Left colon (tissue), 2 donors: ENCODE results near the gene PRDM11. TPM values are rescaled to one million over a fixed set of nuclear protein-coding genes. Genes with fewer than 3 reads are reported as not detected.

Experiments used
- ATAC-seq: fragments of 200-7000 bp; cut with Tn5 transposase; one replicate; pipeline ENCODE4 v1.9.1; 2020; ENCODE audit warnings: mild to moderate bottlenecking, moderate library complexity
- DNase-seq, 2 donors: peaks; one replicate each; pipeline ENCODE4 v3.0.0-alpha.2; 2020
- intact Hi-C, 2 donors: fragments of 100-400 bp; cut with DNase I in 1 of 2; cut with micrococcal nuclease in 1 of 2; formaldehyde crosslinking; loops; one replicate each; pipeline versions ENCODE4 v1.11.2 to v1.14.0; 2022; cut with DNase I, micrococcal nuclease
- long read RNA-seq: library from polyadenylated mRNA; unstranded; transcript quantifications from one replicate; pipeline ENCODE4 v2.0.0, GENCODE V29; 2021
- total RNA-seq, 2 donors: library from RNA; stranded (reverse); fragmentation: NEBNext Ultra II Directional; extraction: Animal tissue kit (Norgen Biotek cat#: 25700); gene quantifications; one replicate each; pipeline ENCODE4 v1.2.1, GENCODE V29; 2021
- donor health status: DM: no; HTN: no; CAD: no.
- donor health status: DM: yes; HTN: yes; CAD: no.

Gene PRDM11
- 1 to 10 TPM; 6.6 to 9.7 TPM for total RNA-seq
- long read RNA-seq, partial matches to known transcripts: 0 of 2 reads
- long read RNA-seq, other reads (novel, unspliced or antisense): 2 of 2 reads

DNA sequence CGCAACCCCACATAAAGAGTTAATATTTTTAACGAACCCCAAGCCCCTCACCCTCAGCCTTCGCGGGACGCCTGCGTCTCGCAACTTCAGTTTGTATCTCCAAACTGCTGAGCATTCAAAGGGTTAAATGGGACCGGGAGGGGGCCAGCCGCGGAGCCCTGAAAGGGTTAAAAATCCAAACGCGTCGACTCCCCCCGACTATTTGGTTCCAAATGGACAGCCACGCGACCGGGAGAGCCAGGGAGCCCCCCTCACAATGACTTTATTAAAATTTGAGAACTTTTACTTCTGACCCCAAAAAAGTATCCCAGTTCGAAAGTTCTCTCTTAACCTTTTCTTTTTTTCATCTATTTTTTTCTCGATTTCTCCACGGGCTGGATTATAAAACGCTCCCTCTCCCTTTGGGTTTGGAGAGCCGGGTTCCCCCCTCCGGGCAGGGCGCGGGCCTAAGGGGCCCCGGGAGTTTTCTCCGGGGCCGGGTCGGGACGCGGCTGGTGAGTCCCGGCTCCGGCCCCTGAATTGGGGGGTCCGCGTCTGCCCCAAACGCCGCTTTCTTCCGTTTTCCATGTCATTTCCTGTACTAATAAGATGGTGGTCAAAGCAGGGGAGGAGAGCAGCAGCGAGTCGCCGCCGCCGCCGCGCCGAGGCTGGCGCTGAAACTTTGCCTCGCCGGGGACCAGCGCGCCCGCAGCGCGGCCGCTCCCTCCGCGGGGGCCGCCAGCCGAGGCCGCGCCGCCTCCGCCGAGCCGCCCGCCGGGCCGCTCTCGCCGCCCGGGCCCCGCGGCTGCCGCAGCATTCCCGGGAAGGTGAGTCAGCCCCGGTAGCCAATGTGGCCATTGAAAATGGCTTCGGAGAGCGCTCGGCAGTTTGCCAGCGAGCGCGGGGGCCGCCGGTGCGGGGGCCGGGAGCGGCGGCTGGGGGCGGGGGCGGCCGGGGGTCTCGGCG is at the start of gene PRDM11:
Gene PRDM11 (plus strand): TSS at position 568 of the 945 bp plus-strand sequence. CDS start 35,128 bp downstream, outside the sequence.
- DNase-seq (peak; percentile 53 to 63), ATAC-seq (peak; percentile 18)
- intact Hi-C loops: no loop called here

DNA sequence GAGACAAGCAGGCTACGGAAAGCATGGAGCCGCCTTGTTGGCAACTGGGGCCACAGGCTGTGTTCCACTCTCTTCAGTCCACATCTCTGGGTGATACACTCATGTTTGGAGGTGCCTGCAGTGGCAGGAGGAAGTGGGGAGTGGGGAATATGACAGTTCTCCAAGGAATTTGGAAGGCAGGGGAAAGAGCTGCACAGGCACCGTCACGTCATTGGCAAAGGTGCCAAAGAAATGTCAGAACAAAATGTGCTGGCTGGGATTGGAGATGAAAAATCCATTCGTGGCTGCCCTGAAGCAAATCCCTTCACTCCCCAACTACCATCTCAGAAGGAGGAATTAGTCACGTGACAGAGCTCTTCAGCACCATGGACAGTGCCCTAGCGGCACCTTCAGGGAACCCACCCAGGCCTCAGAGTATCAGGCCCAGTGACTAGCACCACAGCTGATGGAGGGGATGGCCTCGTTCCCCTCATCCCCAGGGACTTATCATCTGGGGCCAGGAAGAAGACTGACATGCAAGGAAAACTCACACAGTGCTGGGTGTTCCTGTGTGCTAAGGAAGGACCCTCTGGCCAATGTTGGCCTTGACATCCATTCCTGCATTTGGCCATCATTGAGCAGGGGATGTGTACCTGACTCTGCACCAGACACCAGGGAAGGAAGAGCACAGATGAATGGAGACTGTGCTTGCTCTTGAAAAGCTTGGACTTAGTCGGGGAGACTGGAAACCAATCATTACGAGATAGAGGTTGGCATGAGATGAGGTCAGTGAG is 48.5 kb upstream of the PRDM11 start:
- intact Hi-C loops: no loop called here
- DNase-seq: peak in 1 of 2 donors; percentile 57
- peak; percentile 38 for ATAC-seq

DNA sequence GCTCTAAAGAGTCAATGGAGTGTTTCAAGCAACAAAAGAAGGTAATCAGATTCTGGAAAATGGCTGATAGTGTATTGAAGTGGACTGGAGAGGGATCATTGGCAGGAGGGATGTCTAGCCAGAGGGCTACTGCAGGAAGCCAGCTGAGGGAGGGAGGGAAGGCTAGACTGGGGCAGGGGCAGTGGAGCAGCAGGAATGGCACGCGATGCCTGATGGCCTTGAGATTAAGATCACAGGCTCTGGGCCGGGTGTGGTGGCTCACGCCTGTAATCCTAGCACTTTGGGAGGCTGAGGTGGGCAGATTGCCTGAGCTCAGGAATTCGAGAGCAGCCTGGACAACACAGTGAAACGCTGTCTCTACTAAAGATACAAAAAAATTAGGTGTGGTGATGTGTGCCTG is 47.5 kb upstream of the PRDM11 start:
- DNase-seq (no peak), ATAC-seq (no peak)
- intact Hi-C loops: no loop called here

- ATAC-seq: peak; percentile 28
- intact Hi-C loops: loop anchor here (5.0 kb wide), 1 partner anchor 163 kb away; no protein-coding TSS in a partner anchor
- DNase-seq: no peak
Observed at GRCh38 chr11:45100339-45100738, 46.1 kb upstream of the PRDM11 start.

DNA sequence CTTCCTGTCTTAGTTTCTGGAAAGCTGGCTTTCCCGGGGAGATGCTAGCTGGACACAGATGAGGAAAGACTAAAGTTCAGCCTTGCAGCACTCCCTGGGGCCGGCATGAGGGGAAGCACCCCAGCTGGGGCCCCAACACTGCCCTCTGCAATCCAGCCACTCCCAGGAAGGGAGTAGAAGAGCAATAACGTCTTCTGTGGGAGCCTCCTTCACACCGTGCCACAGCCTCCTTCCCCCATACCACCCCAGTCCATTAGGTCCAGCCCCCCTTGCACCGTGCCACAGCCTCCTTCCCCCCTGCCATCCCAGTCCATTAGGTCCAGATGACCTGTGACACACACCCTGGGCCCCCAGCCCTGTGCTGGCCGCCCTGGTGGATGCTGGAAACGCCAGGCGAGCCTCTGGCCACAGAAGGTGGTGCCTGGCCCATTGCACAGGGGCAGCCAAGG is 44.1 kb upstream of the PRDM11 start:
- ATAC-seq (peak; percentile 17), DNase-seq (no peak)
- intact Hi-C loops: loop anchor here (5.0 kb wide), 1 partner anchor 165 kb away; no protein-coding TSS in a partner anchor

- DNase-seq (peak in 1 of 2 donors; percentile 57), ATAC-seq (peak; percentile 67)
- intact Hi-C loops: loop anchor here (5.0 kb wide), 1 partner anchor 166 kb away; no protein-coding TSS in a partner anchor
Observed at GRCh38 chr11:45102810-45103621, 43.4 kb upstream of the PRDM11 start.

DNA sequence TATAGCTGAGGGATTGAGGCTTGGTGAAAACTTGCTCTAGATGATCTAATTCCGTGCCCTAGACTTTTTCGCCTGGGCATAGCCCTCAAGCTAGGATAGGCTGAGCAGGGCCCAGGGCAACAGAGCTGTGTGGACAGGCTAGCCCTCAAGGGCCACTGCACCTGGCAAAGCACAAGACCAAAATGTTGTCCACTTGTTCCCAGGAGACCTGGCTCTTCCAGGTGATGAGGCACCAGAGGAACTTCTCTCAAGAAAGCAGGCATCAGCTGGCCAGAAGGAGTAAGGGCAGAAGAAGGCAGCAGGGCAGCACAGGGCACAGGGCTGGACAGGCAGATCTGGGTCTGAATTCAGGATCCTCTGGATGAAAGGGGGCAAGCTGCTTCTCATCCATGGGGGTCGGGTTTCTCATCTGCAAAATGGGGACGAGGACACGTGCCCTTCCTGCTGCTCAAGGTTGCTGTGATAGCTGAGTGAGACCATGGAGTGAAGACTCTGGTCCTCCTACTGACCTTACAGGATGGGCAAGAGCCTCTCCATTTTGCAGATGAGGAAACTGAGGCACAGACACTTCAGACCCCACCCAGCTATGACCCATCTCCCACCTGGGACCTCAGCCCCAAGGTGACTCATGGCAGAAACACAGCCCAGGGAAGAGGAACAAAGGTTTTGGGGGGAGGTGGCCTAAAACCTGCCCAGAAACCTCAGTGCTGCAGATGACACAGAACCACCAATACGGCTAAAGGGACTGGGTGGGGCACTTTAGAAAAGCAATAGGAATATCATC is 42.2 kb upstream of the PRDM11 start:
- intact Hi-C loops: loop anchor here (5.0 kb wide), 1 partner anchor 167 kb away; no protein-coding TSS in a partner anchor
- DNase-seq (no peak), ATAC-seq (no peak)

DNA sequence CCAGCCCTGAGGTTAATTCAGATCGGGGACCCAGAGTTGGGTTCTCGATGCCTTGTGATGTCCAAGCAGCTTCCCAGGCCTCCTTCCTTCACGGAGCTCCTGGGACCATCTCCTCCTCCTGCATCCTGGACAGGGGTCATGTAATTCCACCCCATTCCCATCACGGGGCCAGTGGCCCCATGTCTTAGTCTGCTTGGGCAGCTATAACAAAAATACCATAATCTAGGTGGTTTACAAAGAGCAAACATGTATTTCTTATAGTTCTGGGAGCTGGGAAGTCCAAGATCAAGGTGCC is 41.7 kb upstream of the PRDM11 start:
- DNase-seq (no peak), ATAC-seq (no peak)
- intact Hi-C loops: loop anchor here (5.0 kb wide), 1 partner anchor 167 kb away; no protein-coding TSS in a partner anchor

DNA sequence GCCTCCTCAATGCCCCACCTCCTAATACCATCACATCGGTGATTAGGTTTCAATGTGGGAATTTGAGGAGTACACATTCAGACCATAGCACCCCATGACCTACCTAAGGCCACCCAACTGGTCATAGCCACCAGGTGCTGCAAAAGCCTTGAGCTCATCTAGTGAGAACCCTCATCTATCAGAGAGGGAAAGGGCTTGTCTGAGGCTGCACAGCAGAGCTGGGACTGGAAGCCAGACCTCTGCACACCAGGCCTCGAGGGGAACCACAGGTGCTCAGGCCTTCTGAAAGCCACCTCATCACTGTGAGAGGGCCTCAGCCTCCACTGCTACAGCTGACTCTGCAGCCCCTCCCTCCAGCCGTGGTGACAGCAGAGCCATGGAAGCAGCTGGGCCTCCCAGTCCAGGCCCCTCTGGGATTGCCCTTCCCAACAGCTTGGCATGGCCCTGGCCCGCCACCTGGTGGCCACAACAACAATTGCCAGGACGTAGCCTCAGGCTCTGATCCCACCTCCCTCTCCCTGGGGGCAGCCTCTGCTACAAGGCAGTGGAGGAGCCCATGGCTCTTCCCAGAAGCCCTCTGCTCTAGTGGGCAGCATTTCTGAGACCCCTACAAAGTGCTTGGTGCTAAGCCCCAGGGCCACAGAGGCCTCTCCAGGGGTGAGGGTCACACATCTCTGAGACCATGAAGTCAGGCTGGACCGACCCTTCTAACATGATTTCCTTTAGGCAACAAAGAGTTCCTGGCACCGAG is 41.0 kb upstream of the PRDM11 start:
- intact Hi-C loops: no loop called here
- ATAC-seq (peak; percentile 79), DNase-seq (peak; percentile 53 to 72)

DNA sequence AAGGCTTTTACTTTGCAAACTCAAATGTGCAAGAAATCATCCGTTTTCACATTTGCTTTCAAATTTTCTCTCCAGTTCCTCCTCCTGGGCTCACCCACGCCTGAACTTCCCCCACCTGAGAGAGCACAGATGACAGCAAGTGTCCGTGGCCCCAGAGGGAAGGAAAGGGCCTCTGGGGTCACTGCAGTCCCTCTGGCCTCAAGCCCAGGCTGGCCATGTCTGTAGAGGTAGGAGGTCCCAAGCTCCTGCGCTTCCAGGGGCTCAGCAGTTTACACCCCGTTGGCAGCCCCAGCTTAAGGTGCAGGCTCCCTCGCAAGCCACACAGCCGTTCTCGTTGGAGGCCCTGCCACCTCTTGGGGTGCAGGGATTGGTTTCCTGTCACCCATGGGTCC is 40.5 kb upstream of the PRDM11 start:
- DNase-seq (no peak), ATAC-seq (no peak)
- intact Hi-C loops: no loop called here

DNA sequence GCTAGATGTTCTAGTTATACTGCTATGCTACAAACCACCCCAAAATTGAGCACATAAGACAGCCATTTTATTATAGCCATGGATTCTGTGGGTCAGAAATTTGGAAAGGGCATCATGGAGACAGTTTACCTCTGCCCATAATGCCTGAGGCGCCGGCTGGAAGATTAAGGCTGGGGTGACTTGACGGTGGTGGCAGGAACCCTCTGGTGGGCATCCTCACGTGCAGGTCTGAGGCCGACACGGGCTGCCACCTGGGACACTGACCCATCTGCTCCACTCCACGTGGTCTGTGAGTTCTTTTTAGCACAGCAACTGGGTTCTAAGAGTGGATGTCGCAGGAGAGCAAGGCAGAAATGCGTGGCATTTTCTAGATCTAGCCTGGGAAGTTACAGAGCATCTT is 40.0 kb upstream of the PRDM11 start:
- intact Hi-C loops: no loop called here
- DNase-seq: no peak
- no peak for ATAC-seq

GRCh38 chr11:45107029-45107428 is 39.4 kb upstream of the PRDM11 start:
- intact Hi-C loops: no loop called here
- ATAC-seq: no peak
- DNase-seq: no peak

DNA sequence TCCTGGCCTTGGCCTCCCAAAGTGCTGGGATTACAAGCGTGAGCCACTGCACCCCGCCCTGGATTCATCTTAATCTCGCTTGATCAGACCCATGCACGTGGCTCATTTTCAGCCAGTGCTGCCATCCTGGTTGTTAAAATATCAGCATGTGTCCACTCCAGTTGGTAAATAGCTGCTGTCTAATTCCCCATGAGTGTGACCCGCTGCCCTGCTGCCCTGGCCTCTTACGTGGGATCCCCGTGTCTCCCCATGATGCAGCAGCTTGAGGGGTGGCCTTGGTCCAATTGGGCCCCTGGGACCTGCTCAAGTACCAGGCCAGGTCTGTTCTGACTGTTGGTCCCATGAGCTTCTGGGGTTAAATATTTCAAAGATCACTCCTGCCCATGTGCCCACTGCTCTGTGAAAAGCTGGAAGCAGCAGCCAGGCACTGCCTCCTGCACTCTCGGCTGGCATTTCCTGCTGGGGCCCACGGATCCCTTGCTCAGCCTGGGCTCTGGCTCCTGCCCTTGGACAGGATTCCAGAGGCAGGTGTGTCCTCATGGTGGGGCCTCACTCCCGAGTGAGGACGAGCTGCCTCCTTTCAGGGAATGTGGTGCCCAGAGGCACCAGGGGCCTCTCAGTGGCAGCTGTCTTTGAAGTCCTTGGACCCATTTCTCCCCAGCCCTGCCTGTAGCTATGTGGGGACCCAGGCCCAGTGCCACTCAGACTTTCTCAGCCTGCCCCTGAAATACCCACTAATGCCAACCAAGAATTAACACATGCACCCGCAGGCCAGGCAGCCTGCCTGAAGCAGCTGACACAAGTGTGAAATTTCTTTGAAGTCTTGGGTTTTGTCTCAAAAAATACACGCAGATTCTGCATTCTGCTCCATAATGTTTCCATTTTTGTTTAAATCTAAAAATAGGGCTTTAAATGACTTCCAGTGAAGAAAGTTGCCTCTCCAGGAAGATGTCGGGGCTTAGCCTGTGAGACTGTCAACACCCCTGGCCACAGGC is 38.1 kb upstream of the PRDM11 start:
- DNase-seq: no peak
- ATAC-seq: peak; percentile 59
- intact Hi-C loops: no loop called here

GRCh38 chr11:45109400-45109799 is 37.0 kb upstream of the PRDM11 start:
- intact Hi-C loops: no loop called here
- DNase-seq (no peak), ATAC-seq (no peak)

DNA sequence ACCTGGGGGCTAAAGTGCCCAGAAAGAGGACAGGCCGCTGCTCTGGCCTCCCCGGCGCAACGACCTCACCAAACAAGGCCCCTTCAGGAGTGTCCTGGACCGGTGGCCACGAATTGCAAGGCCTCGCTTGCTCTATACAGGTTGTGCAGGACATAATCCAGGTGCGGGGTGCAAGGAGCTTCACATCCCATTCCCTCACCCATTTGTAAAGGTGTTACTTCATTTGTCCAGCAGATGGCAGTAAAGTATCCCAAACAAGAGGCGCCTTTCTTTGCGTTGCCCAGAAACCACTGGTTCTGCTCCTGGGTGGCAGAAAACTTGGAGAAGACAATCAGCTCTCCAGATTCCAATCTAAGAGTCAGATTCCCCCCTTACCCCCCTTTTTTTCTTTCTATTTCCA is 35.9 kb upstream of the PRDM11 start:
- intact Hi-C loops: loop anchor here in 1 of 2 donors (2.0 to 5.0 kb wide), 2 partner anchors 182 to 222 kb away; no protein-coding TSS in a partner anchor
- no peak for DNase-seq
- ATAC-seq: peak; percentile 74

DNA sequence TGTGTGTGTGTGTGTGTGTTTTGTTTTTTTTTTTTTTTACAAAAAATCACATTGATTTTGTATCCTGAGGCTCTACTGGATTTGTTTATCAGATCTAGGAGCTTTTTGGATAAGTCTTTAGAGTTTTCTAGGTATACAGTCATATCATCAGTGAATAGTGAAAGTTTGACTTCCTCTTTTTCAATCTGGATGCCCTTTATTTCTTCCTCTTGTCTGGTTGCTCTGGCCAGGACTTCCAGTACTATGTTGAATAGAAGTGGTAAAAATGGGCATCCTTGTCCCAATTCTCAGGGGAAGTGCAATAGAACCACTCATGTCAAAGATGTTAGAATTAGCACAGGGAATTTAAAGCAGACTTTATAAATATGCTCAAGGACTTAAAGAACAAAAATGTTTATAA is 32.6 kb upstream of the PRDM11 start:
- intact Hi-C loops: loop anchor here in 1 of 2 donors (5.0 kb wide), 1 partner anchor 178 kb away; no protein-coding TSS in a partner anchor
- ATAC-seq (no peak), DNase-seq (no peak)
